Neural cell (in vitro differentiated cells): Measurements from ENCODE around the gene HCK.

Source experiments
- EP300 ChIP-seq: fragments of 450-650 bp; conservative IDR thresholded peaks from 2 replicates; pipeline ENCODE4 v1.6.1; 2014; ENCODE audit warnings: antibody characterized with exemption, mild to moderate bottlenecking, moderate library complexity; ENCODE audit not compliant: poor library complexity, severe bottlenecking
- MXI1 ChIP-seq: fragments of 450-650 bp; conservative IDR thresholded peaks from 2 replicates; pipeline ENCODE4 v1.6.1; 2014; ENCODE audit warnings: antibody characterized with exemption, mild to moderate bottlenecking; ENCODE audit not compliant: poor library complexity, severe bottlenecking
- POLR2AphosphoS5 ChIP-seq: IDR thresholded peaks from 2 replicates; pipeline ENCODE4 v1.6.1; 2012
- RAD21 ChIP-seq: fragments of 450-650 bp; conservative IDR thresholded peaks from 2 replicates; pipeline ENCODE4 v1.6.1; 2014; ENCODE audit warnings: antibody characterized with exemption, mild to moderate bottlenecking, moderate library complexity
- TAF1 ChIP-seq: IDR thresholded peaks from 2 replicates; pipeline ENCODE4 v1.6.1; 2012; ENCODE audit warnings: low read depth
- TF ChIP-seq, protein P1 (sequence below): fragments of 450-650 bp; IDR thresholded peaks from 2 replicates; pipeline ENCODE4 v1.5.1; 2014; ENCODE audit warnings: antibody characterized with exemption, mild to moderate bottlenecking, moderate library complexity; ENCODE audit not compliant: poor library complexity, severe bottlenecking

DNA sequence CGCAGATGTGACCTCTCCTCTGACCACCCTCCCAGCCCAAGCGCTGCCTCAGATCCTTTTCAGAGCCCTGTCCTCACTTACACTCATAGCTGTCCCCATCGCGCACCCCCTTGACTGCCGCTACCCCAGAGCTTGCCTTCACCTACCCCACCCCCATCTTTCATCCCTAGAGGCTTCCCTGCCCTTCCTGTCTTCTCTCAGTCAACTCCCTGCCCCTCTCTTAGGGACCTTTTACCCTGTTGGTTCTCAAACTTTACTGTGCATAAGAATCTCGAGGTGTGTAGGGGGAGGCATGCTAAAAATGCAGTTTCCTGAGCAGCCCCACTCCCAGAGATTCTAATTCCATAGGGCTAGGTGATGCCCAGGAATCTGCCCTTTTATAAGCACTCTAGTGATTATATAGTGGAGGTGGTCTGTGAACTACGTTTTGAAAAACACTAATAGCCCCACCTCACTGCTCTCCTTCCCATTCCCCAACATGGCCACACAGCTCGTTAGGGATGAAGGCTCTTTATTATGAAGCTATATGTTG, 58.2 kb downstream of the HCK start:
- TF ChIP-seq, protein P1, sequence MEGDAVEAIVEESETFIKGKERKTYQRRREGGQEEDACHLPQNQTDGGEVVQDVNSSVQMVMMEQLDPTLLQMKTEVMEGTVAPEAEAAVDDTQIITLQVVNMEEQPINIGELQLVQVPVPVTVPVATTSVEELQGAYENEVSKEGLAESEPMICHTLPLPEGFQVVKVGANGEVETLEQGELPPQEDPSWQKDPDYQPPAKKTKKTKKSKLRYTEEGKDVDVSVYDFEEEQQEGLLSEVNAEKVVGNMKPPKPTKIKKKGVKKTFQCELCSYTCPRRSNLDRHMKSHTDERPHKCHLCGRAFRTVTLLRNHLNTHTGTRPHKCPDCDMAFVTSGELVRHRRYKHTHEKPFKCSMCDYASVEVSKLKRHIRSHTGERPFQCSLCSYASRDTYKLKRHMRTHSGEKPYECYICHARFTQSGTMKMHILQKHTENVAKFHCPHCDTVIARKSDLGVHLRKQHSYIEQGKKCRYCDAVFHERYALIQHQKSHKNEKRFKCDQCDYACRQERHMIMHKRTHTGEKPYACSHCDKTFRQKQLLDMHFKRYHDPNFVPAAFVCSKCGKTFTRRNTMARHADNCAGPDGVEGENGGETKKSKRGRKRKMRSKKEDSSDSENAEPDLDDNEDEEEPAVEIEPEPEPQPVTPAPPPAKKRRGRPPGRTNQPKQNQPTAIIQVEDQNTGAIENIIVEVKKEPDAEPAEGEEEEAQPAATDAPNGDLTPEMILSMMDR = no peak
- TF ChIP-seq RAD21 (no peak), TAF1 (no peak), POLR2AphosphoS5 (no peak), EP300 (no peak), MXI1 (no peak)
